Epithelial cell of umbilical artery (primary cell): ENCODE results near the gene SPEM2. TPM values are rescaled to one million over a fixed set of nuclear protein-coding genes. Genes with fewer than 3 reads are reported as not detected.

Experiments
- total RNA-seq: library from RNA; depleted of rRNA; stranded (reverse); fragments of >200 nt; gene quantifications from 2 replicates; pipeline ENCODE4 v1.2.3, GENCODE V29; 2014

Gene SPEM2
- total RNA-seq: not detected in 2 replicates

DNA sequence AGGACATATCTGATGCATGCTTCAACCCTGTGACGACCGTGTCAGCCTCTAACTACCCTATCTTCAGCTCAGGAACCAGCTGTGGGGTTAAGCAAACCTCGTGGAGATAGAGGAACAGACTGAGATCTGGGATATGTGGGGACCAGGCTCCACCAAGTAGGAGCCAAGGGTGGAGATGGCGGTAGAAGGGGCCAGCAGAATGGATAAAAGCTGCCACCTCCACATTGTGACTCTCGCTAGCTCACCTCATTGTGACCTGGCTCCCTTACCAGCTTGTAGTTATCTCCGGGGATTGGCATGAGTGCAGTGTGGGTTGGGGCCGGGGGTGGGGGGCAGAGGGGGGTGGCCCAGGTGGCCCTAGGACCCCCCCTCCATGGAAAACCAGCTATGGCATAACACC, at the start of gene SPEM2:
Gene SPEM2, plus strand, starts transcription at position 301 of the 400 bp plus-strand sequence. Its CDS starts 73 bp downstream, at position 374.

GRCh38 chr17:7380855-7381683, 44.3 kb upstream of the SPEM2 start, which contains the start of gene TNK1:
Gene TNK1, plus strand, starts transcription at chr17:7381089. Its CDS starts 1,838 bp downstream, at chr17:7382927.

GRCh38 chr17:7394452-7395191, 30.8 kb upstream of the SPEM2 start, which contains the start of gene PLSCR3:
Gene PLSCR3, minus strand, starts transcription at chr17:7394525. Its CDS starts 415 bp downstream, at chr17:7394110.

DNA sequence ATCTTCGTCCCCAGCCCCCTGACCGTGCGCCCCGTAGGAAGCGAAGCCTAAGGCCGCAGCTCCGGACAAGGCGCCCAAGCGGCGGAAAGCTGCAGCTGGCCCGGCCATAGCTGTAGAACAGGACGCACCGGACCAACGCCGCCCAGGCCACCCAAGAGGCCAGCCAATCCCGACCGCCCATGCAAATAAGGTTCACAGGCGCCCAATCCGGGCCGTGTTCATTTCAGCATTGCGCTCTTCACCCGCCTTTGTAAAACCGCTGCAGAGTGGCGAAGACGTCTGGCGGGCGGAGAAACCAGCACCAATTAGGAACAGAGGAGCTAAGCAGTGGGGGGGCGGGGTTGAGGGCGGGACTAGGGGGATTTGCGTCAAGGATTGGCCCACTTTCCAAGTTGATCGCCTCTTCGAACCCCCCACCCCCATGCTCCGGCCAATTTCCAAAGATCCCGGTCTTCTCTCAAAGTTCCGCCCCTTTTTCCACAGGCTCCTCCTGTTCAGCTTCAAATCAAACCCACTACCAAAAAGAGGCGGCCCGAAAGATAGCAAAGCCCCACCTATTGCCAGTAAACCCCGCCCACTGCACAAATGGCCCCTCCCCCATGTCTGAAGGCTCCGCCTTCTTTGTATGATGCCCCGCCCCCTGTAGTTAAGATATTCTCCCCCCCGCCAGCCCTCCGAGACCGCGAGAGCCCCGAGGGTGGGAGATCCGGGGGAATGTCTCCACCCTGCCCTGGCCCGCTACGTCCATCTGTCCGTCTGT, 21.3 kb upstream of the SPEM2 start, which contains the start of gene TMEM256:
Gene TMEM256, minus strand, starts transcription at position 121 of the 760 bp plus-strand sequence. Its CDS starts 13 bp downstream, at position 108.

GRCh38 chr17:7407485-7408251, 17.7 kb upstream of the SPEM2 start, which contains the start of gene NLGN2:
Gene NLGN2, plus strand, starts transcription at chr17:7407845. Its CDS starts 411 bp downstream, at chr17:7408256.

DNA sequence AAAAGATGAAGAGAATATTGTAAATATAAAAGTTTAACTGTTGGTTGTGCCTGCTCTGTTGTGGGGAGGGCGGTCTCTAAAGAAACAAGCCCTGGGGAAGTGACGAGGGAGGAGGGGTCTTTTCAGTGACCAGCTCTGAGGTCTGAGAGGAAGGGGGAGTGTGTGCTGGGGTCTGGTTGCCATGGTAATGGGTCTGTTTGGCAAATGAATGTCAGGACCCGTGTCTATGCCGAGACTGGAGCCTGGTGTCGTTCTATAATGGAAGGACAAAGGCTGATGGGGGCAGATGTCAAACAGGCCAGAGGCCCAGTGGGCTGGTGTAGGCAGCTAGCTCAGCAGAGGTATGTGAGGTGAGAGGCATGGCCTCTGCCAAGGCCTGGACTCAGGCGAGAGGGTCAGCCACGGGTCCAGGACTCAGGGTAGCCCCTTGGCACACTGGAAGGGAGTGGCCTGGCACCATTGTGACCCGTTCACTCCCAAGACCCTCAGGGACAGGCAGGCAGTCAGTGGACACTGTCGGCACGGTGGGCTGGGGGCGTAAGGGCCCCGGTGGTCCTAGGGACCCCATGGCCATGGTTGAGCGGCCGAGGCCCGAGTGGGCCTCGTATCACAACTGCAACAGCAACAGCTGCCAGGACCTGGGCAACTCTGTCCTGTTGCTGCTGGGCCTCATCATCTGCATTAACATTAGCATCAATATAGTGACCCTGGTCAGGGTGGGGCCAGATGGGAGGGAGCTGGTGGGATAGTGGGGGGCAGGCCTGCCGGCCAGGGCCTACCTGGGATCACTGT, 5.4 kb upstream of the SPEM2 start, which contains the start of gene SPEM1:
Gene SPEM1, plus strand, starts transcription at position 506 of the 792 bp plus-strand sequence. Its CDS starts 61 bp downstream, at position 567.

DNA sequence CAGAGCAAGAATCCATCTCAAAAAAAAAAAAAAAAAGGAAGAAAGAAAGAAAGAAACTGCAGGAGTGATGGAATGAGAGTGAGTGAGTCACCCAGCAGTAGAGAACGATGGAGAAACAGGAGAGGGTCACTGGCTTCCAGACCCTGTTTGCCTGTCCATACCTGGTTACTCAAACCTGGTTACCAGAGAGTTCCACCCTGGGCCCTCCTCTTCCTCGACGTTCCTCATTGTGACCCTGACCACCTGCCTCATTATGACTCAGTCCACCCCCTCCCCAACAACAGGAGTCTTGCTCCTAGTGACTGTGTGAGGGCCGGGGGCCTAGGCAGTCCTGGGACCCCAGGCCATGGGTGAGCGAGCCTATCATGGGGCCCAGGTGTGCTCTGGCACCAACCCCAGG, 3.1 kb downstream of the SPEM2 start, which contains the start of gene SPEM3:
Gene SPEM3, plus strand, starts transcription at position 301 of the 400 bp plus-strand sequence. Its CDS starts 46 bp downstream, at position 347.

DNA sequence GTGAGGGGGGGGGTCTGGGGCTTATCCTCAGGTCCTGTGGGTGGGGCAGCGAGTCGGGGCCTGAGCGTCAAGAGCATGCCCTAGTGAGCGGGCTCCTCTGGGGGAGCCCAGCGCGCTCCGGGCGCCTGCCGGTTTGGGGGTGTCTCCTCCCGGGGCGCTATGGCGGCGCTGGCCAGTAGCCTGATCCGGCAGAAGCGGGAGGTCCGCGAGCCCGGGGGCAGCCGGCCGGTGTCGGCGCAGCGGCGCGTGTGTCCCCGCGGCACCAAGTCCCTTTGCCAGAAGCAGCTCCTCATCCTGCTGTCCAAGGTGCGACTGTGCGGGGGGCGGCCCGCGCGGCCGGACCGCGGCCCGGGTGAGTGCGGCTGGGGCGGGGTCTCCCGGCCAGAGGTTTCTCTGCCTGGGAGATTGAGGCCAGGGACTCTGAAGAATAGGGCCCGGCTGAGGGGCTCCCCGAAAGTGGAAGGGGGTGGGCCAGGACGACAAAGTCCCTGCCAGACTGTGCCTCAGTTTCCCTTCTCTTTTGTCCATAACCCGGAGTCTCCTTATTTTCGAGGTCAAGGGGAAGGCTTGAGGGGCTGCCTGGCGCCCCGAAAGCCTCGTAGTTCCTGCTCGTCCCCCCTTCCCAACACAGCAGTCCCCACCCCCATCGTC, 14.2 kb downstream of the SPEM2 start, which contains the start of gene FGF11:
Gene FGF11, plus strand, starts transcription at position 51 of the 651 bp plus-strand sequence. Its CDS starts 109 bp downstream, at position 160.

DNA sequence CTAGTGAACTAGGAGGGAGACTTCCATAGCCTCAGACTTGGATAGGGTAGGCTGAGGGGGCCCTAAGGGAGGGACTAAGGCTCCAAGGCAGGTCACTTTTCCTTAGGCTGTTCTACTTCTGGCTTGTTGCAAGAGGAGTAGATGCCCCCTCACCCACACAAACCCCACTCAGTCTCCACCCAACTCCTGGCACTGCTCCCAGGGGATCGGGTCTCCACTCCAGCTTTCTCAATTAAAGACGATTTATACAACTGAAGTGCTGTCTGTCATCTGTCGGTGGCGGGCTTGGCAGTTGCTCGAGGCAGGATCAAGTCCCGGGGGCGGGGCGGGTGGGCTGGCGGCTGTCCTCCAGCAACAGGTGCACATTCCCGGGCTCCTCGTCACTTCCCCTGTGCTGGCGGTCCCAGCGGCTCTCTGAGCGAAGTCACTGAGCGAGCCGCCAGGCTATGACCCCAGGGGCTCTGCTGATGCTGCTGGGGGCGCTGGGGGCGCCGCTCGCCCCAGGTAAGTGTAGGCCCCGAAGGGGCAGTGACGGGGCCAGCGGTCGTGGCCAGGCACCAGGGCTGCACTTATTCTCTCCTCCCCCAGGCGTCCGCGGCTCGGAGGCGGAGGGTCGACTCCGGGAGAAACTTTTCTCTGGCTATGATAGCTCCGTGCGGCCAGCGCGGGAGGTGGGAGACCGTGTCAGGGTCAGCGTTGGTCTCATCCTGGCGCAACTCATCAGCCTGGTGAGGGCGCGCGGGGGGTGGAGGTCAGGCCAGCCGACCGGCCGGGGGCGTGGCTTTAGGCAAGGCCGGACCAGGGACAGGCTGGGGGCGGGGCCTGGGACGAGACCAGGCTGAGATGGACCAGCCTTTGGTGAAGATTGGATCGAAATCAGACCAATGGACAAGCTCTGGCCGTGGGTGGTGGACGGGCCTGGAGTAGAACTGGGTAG, 19.5 kb downstream of the SPEM2 start, which contains the start of gene CHRNB1:
Gene CHRNB1, plus strand, starts transcription at position 380 of the 937 bp plus-strand sequence. Its CDS starts 67 bp downstream, at position 447.

Other genes starting within 250 kb of the SPEM2 start
- gene ASGR1, start 246.2 kb upstream of the SPEM2 start, total RNA-seq: 5.5 and 9.1 TPM in 2 replicates
- 7.8 and 10.4 TPM in 2 replicates for gene DLG4, start 205.8 kb upstream of the SPEM2 start, total RNA-seq
- gene ACADVL, start 205.7 kb upstream of the SPEM2 start, total RNA-seq: 164 and 179 TPM in 2 replicates
- gene DVL2, start 191.1 kb upstream of the SPEM2 start, total RNA-seq: 36.1 and 40.6 TPM in 2 replicates
- 39.7 and 43.9 TPM in 2 replicates for gene PHF23, start 186.2 kb upstream of the SPEM2 start, total RNA-seq
- 52.1 and 157 TPM in 2 replicates for gene GABARAP, start 183.2 kb upstream of the SPEM2 start, total RNA-seq
- 14.1 and 19.5 TPM in 2 replicates for gene CTDNEP1, start 173.9 kb upstream of the SPEM2 start, total RNA-seq
- gene ELP5, start 173.4 kb upstream of the SPEM2 start, total RNA-seq: 48.8 and 52.3 TPM in 2 replicates
- gene CLDN7, start 163.1 kb upstream of the SPEM2 start, total RNA-seq: 12.9 and 15.6 TPM in 2 replicates
- under 0.01 and 0.30 TPM in 2 replicates for gene SLC2A4, start 143.9 kb upstream of the SPEM2 start, total RNA-seq
- gene YBX2, start 131.0 kb upstream of the SPEM2 start, total RNA-seq: 0.15 TPM in 1 of 2 replicates, not detected in the other
- gene EIF5A, start 118.0 kb upstream of the SPEM2 start, total RNA-seq: 761 and 967 TPM in 2 replicates
- gene GPS2, start 110.3 kb upstream of the SPEM2 start, total RNA-seq: 34.8 and 60.0 TPM in 2 replicates
- 12.0 and 17.9 TPM in 2 replicates for gene NEURL4, start 96.3 kb upstream of the SPEM2 start, total RNA-seq
- gene ACAP1, start 89.1 kb upstream of the SPEM2 start, total RNA-seq: not detected in 2 replicates
- gene KCTD11, start 73.5 kb upstream of the SPEM2 start, total RNA-seq: 1.9 and 2.9 TPM in 2 replicates
- gene TMEM95, start 70.5 kb upstream of the SPEM2 start, total RNA-seq: not detected in 2 replicates
- 0.91 TPM in 1 of 2 replicates, not detected in the other for gene TNK1, start 44.5 kb upstream of the SPEM2 start, total RNA-seq
- gene PLSCR3, start 31.1 kb upstream of the SPEM2 start, total RNA-seq: 8.4 and 15.3 TPM in 2 replicates
- gene TMEM256, start 21.5 kb upstream of the SPEM2 start, total RNA-seq: 71.3 and 188 TPM in 2 replicates
- gene NLGN2, start 17.8 kb upstream of the SPEM2 start, total RNA-seq: 2.1 and 2.6 TPM in 2 replicates
- gene SPEM1, start 5.3 kb upstream of the SPEM2 start, total RNA-seq: not detected in 2 replicates
- not detected in 2 replicates for gene SPEM3, start 3.2 kb downstream of the SPEM2 start, total RNA-seq
- 5.6 and 7.5 TPM in 2 replicates for gene TMEM102, start 9.8 kb downstream of the SPEM2 start, total RNA-seq
- gene FGF11, start 13.9 kb downstream of the SPEM2 start, total RNA-seq: 0.15 and 0.32 TPM in 2 replicates
- 4.5 and 6.5 TPM in 2 replicates for gene CHRNB1, start 19.4 kb downstream of the SPEM2 start, total RNA-seq
- gene ZBTB4, start 54.0 kb downstream of the SPEM2 start, total RNA-seq: 6.7 and 7.1 TPM in 2 replicates
- gene SLC35G6, start 55.8 kb downstream of the SPEM2 start, total RNA-seq: not detected in 2 replicates
- gene POLR2A, start 58.8 kb downstream of the SPEM2 start, total RNA-seq: 54.1 and 66.9 TPM in 2 replicates
- 3.6 and 6.5 TPM in 2 replicates for gene TNFSF12, start 123.4 kb downstream of the SPEM2 start, total RNA-seq
- 0.46 and 1.6 TPM in 2 replicates for gene TNFSF13, start 133.1 kb downstream of the SPEM2 start, total RNA-seq
- 92.9 and 115 TPM in 2 replicates for gene SENP3, start 136.3 kb downstream of the SPEM2 start, total RNA-seq
- 1.1 and 1.3 TPM in 2 replicates for gene CD68, start 154.0 kb downstream of the SPEM2 start, total RNA-seq
- 117 and 125 TPM in 2 replicates for gene MPDU1, start 158.2 kb downstream of the SPEM2 start, total RNA-seq
- not detected in 2 replicates for gene SOX15, start 164.5 kb downstream of the SPEM2 start, total RNA-seq
- gene FXR2, start 189.3 kb downstream of the SPEM2 start, total RNA-seq: 39.2 and 47.7 TPM in 2 replicates
- gene SAT2, start 202.2 kb downstream of the SPEM2 start, total RNA-seq: 24.0 and 24.3 TPM in 2 replicates
- not detected in 2 replicates for gene SHBG, start 204.5 kb downstream of the SPEM2 start, total RNA-seq
- gene ATP1B2, start 225.3 kb downstream of the SPEM2 start, total RNA-seq: not detected in 2 replicates